ENCODE measurements around the gene CLDN8.

DNA sequence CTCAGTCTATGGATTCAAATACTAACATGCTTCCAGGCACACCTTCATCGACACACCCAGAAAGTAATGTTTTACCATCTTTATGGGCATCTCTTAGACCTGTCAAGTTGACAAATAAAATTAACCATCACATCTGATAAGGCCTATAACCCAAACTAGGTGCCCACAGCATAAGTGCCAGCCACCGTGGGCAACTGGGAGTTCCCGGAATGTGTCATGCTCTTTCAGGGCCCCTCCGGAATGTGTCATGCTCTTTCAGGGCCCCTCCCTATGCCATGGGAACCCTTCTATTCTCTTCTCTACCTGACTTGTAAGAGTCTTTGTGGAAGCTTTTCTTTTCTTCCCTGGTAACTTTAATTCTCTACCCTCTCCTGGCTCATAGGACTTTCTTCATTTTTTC, 40.2 kb upstream of the CLDN8 start:
- TF ChIP-seq, protein P1, sequence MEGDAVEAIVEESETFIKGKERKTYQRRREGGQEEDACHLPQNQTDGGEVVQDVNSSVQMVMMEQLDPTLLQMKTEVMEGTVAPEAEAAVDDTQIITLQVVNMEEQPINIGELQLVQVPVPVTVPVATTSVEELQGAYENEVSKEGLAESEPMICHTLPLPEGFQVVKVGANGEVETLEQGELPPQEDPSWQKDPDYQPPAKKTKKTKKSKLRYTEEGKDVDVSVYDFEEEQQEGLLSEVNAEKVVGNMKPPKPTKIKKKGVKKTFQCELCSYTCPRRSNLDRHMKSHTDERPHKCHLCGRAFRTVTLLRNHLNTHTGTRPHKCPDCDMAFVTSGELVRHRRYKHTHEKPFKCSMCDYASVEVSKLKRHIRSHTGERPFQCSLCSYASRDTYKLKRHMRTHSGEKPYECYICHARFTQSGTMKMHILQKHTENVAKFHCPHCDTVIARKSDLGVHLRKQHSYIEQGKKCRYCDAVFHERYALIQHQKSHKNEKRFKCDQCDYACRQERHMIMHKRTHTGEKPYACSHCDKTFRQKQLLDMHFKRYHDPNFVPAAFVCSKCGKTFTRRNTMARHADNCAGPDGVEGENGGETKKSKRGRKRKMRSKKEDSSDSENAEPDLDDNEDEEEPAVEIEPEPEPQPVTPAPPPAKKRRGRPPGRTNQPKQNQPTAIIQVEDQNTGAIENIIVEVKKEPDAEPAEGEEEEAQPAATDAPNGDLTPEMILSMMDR (IDR thresholded peaks at IDR 0.05) = no peak
- TF ChIP-seq EP300 (IDR thresholded peaks at IDR 0.05) (no peak), POLR2A (IDR thresholded peaks at IDR 0.05) (no peak)
